ENCODE results near the gene SLC37A2.

Gene SLC37A2

DNA sequence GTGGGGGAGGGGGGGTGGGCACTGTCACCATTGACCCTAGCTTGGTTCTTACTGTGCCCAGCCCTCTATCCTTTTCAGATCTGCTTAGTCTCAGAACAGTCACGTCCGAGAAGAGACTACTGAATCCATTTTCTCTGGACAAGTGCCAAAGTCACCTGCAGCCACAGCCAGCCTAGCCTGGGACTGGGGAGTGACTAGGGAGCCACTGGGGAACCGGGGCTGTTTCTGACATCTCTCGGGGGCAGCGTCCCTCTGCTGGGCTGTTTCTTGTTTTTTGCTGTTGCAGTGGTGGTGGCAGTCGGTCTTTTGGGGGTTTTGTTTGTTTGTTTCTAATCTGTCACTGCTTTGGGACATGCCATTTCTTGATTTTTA lies 8.7 kb downstream of the SLC37A2 start:
- no peak for DNase-seq

DNA sequence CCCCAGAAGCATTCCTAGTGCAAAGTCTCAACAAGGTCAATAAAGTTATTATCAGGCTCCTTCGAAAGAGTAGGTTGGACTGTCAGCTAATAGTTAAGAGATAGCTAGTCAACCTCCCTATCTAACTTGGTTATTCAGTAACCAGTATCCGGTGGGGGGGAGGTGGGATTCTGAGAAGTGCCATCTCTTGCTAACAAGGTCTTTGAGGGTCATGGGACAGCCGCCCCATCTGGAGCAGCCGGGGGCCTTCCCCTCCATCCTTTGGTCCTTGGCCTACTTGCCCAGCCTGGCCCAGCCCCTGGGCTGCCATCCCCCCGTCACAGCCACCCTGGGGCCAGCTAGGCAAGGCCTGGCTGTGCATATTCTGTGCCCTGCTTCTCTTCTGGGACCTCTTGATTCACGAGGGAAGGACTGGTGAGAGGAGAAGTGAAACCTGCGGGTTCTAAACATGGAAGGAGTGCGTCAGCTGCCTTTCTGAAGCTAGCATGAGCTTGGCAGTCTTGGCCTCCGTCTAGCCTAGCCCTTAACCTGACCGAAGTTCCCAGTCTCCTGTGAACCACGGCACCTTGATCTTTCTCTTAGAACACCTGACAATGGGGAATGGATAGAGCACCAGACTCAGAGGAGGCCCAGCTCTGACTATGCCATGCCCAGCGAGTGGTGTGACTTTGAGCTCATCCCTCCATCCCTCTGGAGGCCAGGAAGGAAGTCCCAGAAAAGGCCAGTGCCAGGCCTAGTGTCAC lies 9.3 kb downstream of the SLC37A2 start:
- no peak for DNase-seq

DNA sequence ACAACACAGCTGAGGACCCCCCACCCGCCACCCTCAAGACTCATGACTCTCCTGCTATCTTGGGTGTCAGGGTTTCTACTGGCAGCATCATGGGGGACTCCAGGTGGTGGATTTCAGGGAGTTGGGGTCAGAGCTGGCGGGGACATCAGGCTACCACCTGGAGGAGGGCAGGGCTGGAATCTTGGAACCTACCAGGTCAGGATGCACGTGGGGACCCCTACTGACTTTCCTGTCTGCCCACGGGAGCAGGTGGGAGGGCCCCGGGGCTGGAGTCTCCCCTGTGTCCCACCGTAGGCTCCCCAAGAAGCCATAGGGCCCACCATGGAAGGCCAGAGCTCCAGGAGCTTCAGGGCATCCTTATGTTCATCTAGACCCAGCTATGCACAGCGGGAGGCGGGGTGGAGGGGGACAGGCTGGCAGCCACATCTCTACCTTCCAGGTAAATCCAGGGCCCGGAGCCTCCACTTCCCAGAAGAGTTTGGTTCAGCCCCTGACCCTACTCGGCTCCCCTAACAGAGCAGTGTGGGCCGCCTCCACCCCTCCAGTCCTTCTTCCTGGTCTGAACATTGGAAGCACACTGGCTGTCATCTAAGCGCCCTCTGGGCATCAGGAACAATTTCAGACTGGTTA lies 10.0 kb downstream of the SLC37A2 start:
- no peak for DNase-seq

GRCh38 chr11:125073616-125074483 lies 10.7 kb downstream of the SLC37A2 start:
- DNase-seq: no peak

- no peak for DNase-seq
Observed at GRCh38 chr11:125074511-125075241, 11.6 kb downstream of the SLC37A2 start.

DNA sequence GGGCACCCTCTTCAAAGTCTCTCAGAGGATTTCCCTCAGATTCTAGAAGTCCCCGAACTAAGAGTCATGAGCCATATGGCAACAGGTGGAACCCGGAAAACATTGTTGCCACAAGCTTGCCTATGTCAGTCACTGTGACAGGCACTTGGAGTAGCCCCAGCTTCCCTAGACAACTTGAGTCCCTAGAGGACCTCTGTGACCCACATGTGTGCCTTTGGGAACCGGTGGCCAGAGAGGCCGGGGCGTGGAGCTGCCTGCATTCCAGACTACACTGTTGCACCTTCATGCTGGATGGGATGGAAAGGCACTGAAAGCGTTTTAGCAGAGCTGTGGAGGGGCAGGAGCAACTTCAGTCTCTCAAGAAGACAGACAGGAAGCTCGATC lies 12.1 kb downstream of the SLC37A2 start:
- DNase-seq: no peak

DNA sequence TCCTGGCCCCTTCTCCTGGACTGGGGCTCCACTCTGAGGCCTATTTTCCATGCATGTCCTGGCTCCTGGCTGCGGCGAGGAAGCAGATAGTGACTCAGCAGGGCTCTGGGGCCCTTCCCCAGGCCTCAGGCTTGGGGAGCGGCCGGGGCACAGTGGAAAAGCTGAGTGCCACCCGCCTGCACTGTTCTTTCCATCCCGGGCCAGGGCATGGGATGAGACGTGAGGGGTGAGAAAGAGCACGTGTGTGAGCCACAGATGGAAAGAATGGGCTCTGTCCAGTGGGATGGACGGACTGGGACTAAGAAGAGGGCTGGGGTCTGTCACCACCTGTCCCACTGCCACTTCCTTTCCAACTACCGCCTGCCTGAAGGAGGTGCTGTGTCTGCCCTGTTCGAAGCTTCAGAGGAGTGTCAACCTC lies 12.8 kb downstream of the SLC37A2 start:
- no peak for DNase-seq

GRCh38 chr11:125076378-125076945 lies 13.4 kb downstream of the SLC37A2 start:
- DNase-seq: no peak

DNA sequence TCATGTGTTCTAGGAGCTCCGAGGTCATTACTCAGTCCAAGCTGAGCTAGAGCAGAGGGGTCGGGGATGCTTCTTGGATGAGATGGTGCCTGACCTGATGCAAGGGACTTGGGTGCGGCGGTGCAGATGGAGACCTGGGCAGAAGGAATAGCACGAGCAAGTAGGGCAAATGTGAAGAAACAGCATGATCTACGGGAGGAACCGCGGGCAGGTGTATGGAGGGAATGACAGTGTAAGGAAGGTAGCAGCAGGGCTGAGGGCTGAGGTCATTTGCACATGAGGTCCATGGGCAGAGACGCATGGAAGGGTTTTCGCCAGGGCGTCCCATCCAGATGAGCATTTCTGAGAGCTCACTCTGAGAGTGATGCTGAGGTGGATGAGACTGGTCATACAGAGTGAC lies 14.9 kb downstream of the SLC37A2 start:
- DNase-seq: no peak

DNA sequence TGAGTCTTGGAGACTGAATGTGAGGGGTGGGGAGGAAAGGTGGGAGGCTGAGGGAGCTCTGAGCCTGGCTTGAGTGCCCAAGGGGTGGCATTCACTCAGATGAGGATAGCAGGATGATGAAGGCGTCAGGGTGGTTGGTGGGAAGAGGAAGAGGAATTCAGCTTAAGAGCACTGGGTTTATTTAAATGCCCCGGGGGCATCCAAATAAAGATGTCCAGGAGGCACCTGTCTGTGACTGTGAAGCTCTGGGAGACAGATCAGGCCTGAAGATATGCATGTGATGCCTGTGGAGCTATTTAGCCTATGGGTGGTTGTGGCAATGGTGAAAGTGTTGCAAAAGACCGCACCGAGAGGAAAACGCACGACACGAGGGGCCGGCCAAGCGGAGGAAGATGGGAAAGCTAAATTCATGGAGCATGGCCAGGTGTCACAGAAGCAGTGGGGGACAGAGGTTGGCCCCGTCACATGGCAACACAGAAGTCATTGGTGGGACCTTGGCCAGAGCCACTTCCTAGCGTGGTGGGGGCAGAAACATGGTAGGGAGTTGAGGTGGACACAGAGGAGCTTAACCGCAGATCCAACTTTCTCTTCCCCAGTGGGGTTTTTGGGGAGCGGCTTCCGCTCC lies 15.5 kb downstream of the SLC37A2 start:
- no peak for DNase-seq

DNA sequence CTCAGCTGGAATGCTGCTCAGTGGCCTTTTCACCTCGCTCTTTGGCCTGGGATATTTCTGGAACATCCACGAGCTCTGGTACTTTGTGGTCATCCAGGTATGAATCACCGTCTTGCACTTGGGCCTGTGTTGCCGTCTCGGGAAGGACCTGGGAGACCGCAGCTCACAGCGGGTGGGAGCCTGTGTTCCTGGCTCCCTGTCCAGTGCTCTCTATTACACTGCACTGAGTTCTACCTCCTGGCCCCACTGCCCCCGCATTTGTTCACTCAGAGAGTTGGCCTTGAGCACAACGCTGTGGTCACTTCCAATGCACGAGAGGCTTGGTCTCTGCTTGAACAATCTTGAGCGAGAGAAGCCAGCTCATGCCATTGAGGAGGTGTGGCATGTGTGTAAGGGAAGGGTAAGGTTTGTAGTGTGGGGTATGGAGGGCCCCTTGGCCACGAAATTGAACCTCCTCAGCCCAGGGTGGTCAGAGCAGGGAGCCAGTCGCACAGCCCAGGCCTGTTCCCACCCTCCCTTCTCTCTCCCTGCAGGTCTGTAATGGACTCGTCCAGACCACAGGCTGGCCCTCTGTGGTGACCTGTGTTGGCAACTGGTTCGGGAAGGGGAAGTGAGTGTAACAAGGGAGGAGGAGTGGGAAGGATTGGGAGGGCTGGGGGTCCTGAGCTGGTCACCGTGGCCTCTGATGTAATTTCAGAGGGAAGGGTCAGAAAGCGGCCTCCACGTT lies 16.2 kb downstream of the SLC37A2 start:
- no peak for DNase-seq

DNA sequence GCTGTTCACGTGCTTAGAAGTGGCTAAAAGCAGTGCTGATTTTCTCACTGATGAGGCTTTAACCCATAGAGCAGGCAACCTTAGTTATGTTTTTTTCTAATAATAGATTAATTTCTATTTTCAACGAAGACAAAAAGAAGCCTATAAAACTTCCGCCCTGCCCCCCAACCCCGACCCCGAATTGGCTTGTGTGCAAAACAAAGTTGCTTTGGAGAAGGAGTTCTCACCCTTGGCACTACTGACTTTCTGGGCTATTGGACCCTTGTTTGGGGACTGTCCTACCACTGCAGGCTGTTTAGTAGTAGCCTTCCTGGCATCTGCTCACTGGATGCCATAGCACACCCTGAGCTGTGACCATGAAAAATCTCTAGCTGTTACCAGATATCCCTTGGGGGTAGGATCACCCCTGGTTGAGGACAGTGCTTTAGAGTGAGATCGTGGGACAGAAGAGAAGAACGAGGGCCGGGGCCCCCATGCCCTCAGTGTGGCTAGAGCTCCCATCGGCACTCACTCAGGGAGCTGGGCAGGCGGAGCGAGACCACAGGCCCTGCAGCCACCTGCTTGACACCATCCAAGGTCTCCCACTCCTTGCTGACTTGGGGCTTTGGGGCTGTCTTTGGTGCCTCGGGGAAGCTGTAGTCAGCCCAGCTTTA lies 16.9 kb downstream of the SLC37A2 start:
- DNase-seq: no peak

- DNase-seq: no peak
Observed at GRCh38 chr11:125080531-125080911, 17.4 kb downstream of the SLC37A2 start.

DNA sequence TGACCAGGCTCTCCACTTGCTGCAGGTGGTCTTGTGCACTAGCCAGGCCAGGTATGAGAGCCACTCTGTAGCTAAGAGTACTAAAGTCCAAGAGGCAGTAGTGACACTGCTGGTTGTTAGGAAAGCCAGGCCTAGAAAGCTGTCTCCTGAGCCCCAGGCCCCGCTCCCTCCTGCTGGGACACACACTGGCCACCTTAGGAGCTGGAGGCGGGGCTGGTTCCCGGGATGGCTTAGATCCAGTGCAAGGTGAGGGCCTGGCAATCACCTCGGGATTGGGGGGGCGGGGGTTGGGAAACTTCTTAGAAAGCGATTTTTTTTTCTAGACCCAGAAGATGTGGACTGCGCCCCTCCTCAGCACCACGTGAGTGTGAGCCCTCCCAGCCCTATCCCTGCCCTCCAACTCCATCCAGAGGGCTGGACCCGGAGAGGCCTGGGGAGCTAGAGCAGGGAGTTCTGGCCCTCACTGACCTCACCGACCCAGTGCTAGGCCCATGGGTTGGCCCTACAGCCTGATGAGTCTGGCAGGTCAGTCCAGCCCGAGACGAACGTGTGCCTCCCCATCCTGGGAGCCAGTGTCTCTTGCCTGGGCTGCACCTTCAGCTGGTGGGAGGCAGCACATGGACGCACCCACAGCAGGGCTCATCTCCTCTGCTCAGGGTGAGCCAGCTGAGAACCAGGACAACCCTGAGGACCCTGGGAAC lies 18.1 kb downstream of the SLC37A2 start:
- no peak for DNase-seq

DNA sequence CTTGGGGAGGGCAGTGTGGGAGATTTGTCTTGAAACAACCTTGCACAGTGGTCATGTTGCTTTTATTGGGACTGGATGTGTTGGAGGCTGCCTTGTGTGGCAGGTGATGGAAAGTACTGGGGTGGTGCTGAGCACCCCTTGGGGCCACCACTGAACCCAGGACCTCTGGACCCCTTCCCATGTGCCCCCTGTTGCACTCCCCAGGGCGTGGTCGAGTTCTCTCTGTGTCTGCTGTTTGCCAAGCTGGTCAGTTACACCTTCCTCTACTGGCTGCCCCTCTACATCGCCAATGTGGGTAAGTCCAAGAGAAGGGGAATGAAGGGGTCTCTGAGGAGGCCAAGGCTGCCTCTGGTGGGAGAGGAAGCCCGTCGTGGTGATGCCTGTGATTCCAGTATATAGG lies 18.9 kb downstream of the SLC37A2 start:
- DNase-seq: no peak

- DNase-seq: no peak
Observed at GRCh38 chr11:125082611-125083311, 19.7 kb downstream of the SLC37A2 start.

DNA sequence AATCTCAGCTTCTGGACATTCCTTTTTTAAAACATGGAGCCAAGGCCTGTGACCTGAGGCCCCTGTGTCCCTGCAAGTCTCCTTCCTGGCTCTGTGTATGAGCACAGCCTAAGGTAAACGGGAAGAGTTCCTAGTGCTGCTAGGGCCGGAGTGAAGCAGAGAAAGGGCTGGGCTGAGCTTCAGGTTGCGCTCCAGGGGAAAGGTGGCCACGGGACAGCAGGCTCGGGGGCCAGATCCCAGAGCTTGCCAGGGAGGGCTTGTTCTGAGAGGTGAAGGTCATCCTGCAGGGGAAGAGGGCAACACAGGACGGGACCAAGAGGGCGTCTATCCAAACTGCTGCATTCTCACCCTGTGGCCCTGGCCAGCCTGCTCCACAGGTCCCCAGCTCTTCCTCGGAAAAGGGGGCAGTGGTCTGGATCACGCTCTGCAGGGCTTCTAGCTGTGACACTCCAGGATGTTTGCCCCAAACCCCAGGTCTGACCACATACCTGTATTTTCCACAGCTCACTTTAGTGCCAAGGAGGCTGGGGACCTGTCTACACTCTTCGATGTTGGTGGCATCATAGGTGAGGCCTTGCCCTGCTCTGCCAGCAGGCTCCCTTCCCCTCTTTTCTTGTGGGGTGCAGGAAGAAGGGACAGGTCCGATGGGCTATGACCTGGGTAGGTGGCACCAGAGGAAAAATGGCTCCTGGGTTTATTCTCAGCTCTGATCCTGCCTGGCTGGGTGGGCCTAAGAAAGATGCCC lies 20.4 kb downstream of the SLC37A2 start:
- DNase-seq: no peak

- DNase-seq: no peak
Observed at GRCh38 chr11:125084057-125084416, 20.9 kb downstream of the SLC37A2 start.

DNA sequence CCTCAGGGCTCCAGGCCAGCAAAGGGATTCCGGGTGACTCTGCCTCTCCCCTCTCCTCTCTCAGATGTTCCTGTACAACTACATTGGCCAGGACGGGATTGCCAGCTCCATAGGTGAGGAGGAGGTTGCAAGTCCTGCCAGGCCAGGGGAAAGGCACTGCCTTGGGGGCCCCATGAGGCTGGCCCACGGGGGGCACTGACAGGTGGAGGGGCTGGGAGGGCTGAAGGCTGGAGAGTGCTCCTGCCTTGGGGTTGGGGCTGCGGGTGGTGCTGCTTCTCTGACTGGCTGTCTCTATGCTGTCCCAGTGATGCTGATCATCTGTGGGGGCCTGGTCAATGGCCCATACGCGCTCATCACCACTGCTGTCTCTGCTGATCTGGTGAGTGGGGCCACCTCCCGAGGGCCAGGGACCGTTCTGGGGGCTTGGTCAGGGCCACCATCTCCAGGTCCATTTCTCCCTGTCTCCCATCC lies 21.7 kb downstream of the SLC37A2 start:
- DNase-seq: no peak

Measured in GOT3 (cell line).